ENCODE results near the gene PDIA4. TPM values are rescaled to one million over a fixed set of nuclear protein-coding genes. Genes with fewer than 3 reads are reported as not detected.

PDIA4 gene
- 10 to 100 TPM; 18.2 to 49.2 (median 24.6) TPM for total RNA-seq
- 10 to 100 TPM; 10.2 to 64.5 TPM for polyA plus RNA-seq
- long read RNA-seq, donor 1, transcript PDIA4-201 (10 exons, 2,903 nt) = major isoform, 51 of 65 reads
- long read RNA-seq, donor 1, partial matches to known transcripts = 14 of 65 reads
- long read RNA-seq, donor 1, other reads (novel, unspliced or antisense) = 0 of 65 reads
- long read RNA-seq, donor 2, transcript PDIA4-201 (10 exons, 2,903 nt) = major isoform, 38 of 56 reads
- long read RNA-seq, donor 2, partial matches to known transcripts = 13 of 56 reads
- long read RNA-seq, donor 2, other reads (novel, unspliced or antisense) = 4 of 56 reads
- long read RNA-seq, donor 3, transcript PDIA4-201 (10 exons, 2,903 nt) = major isoform, 125 of 184 reads
- long read RNA-seq, donor 3, partial matches to known transcripts = 48 of 184 reads
- long read RNA-seq, donor 3, other reads (novel, unspliced or antisense) = 10 of 184 reads

DNA sequence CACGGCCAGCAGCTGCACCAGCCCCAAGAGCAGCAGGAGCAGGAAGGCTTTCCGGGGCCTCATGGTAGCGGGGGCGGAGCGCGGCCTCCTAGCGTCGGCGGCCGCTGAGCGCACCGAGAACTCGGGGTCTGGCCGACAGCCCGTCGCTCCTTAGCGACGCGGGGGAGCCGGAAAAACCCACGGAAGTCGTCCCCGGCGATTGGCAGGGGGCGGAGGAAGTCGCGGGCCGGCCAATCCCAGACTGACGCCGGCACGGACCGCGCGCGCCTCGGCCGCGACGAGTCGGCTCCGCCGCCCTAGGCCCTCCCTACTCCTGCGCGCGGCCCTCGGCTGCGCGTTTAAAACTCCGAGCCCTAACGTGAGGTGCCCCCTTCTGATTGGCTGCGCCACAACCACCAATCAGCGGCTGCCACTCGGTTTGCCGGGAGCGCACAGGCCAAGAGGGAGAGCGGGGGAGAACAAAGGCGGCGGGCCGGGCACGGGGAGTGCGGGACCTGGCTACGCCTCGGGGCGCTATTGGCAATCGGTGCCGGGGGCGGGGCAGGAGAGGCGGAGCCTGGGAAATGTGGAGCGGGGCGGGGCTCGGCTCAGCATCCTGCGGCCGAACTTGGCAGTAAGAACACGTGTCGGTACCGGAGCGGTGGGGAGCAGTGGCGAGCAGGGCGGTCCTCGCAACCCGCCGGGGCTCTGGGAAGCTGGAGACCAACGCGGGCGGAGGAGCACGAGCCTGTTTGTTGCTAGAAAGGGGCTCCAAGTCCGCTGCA, at the start of gene PDIA4:
Gene PDIA4 (minus strand): TSS at position 160 of the 764 bp plus-strand sequence. CDS start 97 bp downstream, at position 63.
- H3K27ac ChIP-seq = peak within 1 kb of the TSS; percentile 44 to 95 (median 88)
- peaks cover 0 to 35% (median 22%) of the 10 kb centered on the region in 9 donors for H3K4me1 ChIP-seq
- intact Hi-C loops (cut with DNase I) = loop anchor here in 7 of 10 donors (1.0 to 10.0 kb wide), 9 partner anchors 34 to 64 kb away; partner anchors contain the start of gene ZNF786 (in 2 of the 7)
- H3K36me3 ChIP-seq = peaks cover 0 to 4% (median 0%) of the 10 kb centered on the region in 9 donors
- DNase-seq (peak; percentile 99 to 100), ATAC-seq (peak; percentile 95 to 99 (median 98))
- no peaks in the 10 kb centered on the region for H3K27me3 ChIP-seq
- WGBS, 2 donors = 1 to 2% methylated on average over 75 to 87 of the region's 87 CpGs
- TF ChIP-seq, protein P1, sequence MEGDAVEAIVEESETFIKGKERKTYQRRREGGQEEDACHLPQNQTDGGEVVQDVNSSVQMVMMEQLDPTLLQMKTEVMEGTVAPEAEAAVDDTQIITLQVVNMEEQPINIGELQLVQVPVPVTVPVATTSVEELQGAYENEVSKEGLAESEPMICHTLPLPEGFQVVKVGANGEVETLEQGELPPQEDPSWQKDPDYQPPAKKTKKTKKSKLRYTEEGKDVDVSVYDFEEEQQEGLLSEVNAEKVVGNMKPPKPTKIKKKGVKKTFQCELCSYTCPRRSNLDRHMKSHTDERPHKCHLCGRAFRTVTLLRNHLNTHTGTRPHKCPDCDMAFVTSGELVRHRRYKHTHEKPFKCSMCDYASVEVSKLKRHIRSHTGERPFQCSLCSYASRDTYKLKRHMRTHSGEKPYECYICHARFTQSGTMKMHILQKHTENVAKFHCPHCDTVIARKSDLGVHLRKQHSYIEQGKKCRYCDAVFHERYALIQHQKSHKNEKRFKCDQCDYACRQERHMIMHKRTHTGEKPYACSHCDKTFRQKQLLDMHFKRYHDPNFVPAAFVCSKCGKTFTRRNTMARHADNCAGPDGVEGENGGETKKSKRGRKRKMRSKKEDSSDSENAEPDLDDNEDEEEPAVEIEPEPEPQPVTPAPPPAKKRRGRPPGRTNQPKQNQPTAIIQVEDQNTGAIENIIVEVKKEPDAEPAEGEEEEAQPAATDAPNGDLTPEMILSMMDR (IDR thresholded peaks at IDR 0.05) = peak in 6 of 9 donors; percentile 8 to 49 (median 33)
- peak within 1 kb of the TSS; percentile 63 to 92 (median 84) for H3K4me3 ChIP-seq
- H3K9me3 ChIP-seq = no peaks in the 10 kb centered on the region

- ATAC-seq (no peak), DNase-seq (no peak)
- H3K4me1 ChIP-seq = peaks cover 0 to 9% (median 0%) of the 10 kb centered on the region in 9 donors
- H3K27me3 ChIP-seq = no peaks in the 10 kb centered on the region
- WGBS, 2 donors = 86 to 87% methylated on average over 9 of the region's 9 CpGs
- H3K36me3 ChIP-seq = peaks cover 0 to 55% (median 3%) of the 10 kb centered on the region in 9 donors
- no peak overlapping the region for H3K4me3 ChIP-seq
- H3K9me3 ChIP-seq = no peaks in the 10 kb centered on the region
- intact Hi-C loops (cut with DNase I) = no loop called here
- TF ChIP-seq, protein P1 (IDR thresholded peaks at IDR 0.05) = no peak
- H3K27ac ChIP-seq = no peak overlapping the region
Measured at GRCh38 chr7:149077594-149077993, 49.3 kb upstream of the PDIA4 start.

DNA sequence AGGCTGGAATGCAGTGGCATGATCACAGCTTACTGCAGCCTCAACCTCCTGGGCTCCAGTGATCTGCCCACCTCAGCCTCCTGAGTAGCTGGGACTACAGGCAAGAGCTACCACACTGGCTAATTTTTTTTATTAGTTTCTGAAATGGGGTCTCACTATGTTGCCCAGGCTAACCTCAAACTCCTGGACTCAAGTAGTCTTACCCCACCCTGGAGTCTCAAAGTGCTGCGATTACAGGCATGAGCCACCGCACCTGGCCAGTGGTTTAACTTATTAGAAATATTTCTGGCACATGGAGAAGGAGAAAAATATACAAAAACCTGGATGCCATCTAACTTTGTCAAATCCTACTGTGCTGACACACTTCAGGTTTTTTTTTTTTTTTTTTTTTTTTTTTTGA, 47.0 kb upstream of the PDIA4 start:
- Histone ChIP-seq H3K4me1 (peaks cover 0 to 12% (median 0%) of the 10 kb centered on the region in 9 donors), H3K9me3 (no peaks in the 10 kb centered on the region), H3K27ac (no peak overlapping the region), H3K4me3 (no peak overlapping the region), H3K36me3 (peaks cover 0 to 75% (median 26%) of the 10 kb centered on the region in 9 donors), H3K27me3 (no peaks in the 10 kb centered on the region)
- 98 to 100% methylated on average over 2 of the region's 2 CpGs for WGBS, 2 donors
- ATAC-seq (no peak), DNase-seq (no peak)
- TF ChIP-seq, protein P1 (IDR thresholded peaks at IDR 0.05) = no peak
- intact Hi-C loops (cut with DNase I) = no loop called here

Data from heart right ventricle (tissue), 16 donors.